ENCODE data around the gene SLC44A5.

Gene SLC44A5

GRCh38 chr1:75588779-75589475, 22.0 kb downstream of the SLC44A5 start:
- DNase-seq = no peak

GRCh38 chr1:75587692-75588091, 23.2 kb downstream of the SLC44A5 start:
- no peak for DNase-seq

- DNase-seq = no peak
These were observed 27.6 kb downstream of the SLC44A5 start for GRCh38 chr1:75583282-75583681.

GRCh38 chr1:75582725-75583261, 28.1 kb downstream of the SLC44A5 start:
- DNase-seq = no peak

GRCh38 chr1:75579046-75579445, 31.9 kb downstream of the SLC44A5 start:
- no peak for DNase-seq

GRCh38 chr1:75575837-75576236, 35.1 kb downstream of the SLC44A5 start:
- DNase-seq = no peak

GRCh38 chr1:75567191-75567590, 43.7 kb downstream of the SLC44A5 start:
- DNase-seq = no peak

- DNase-seq = no peak
These were observed 51.1 kb downstream of the SLC44A5 start for GRCh38 chr1:75559800-75560199.

- no peak for DNase-seq
These were observed 51.8 kb downstream of the SLC44A5 start for GRCh38 chr1:75559136-75559535.

GRCh38 chr1:75554870-75555269, 56.0 kb downstream of the SLC44A5 start:
- DNase-seq = no peak

GRCh38 chr1:75554181-75554580, 56.7 kb downstream of the SLC44A5 start:
- no peak for DNase-seq

GRCh38 chr1:75550559-75550958, 60.4 kb downstream of the SLC44A5 start:
- no peak for DNase-seq

GRCh38 chr1:75548721-75549480, 62.0 kb downstream of the SLC44A5 start:
- DNase-seq = no peak

- DNase-seq = no peak
These were observed 67.2 kb downstream of the SLC44A5 start for GRCh38 chr1:75543705-75544104.

GRCh38 chr1:75542818-75543570, 67.9 kb downstream of the SLC44A5 start:
- no peak for DNase-seq

- DNase-seq = no peak
These were observed 71.4 kb downstream of the SLC44A5 start for GRCh38 chr1:75539230-75540116.

GRCh38 chr1:75533085-75533484, 77.8 kb downstream of the SLC44A5 start:
- no peak for DNase-seq

- no peak for DNase-seq
These were observed 79.3 kb downstream of the SLC44A5 start for GRCh38 chr1:75531570-75531969.

- no peak for DNase-seq
These were observed 81.4 kb downstream of the SLC44A5 start for GRCh38 chr1:75529488-75529887.

- no peak for DNase-seq
These were observed 82.9 kb downstream of the SLC44A5 start for GRCh38 chr1:75528001-75528400.

- DNase-seq = no peak
These were observed 88.5 kb downstream of the SLC44A5 start for GRCh38 chr1:75522389-75522788.

- DNase-seq = no peak
These were observed 89.3 kb downstream of the SLC44A5 start for GRCh38 chr1:75521658-75522057.

Measured in NCI-H1092 (cell line).